Left colon (tissue), 2 donors: ENCODE measurements around the gene PIGH. TPM values are rescaled to one million over a fixed set of nuclear protein-coding genes. Genes with fewer than 3 reads are reported as not detected.

Source experiments
- ATAC-seq: fragments of 200-7000 bp; cut with Tn5 transposase; one replicate; pipeline ENCODE4 v1.9.1; 2020; ENCODE audit warnings: mild to moderate bottlenecking, moderate library complexity
- DNase-seq, 2 donors: peaks; one replicate each; pipeline ENCODE4 v3.0.0-alpha.2; 2020
- intact Hi-C, 2 donors: fragments of 100-400 bp; cut with DNase I in 1 of 2; cut with micrococcal nuclease in 1 of 2; formaldehyde crosslinking; loops; one replicate each; pipeline versions ENCODE4 v1.11.2 to v1.14.0; 2022; cut with DNase I, micrococcal nuclease
- total RNA-seq, 2 donors: library from RNA; stranded (reverse); fragmentation: NEBNext Ultra II Directional; extraction: Animal tissue kit (Norgen Biotek cat#: 25700); gene quantifications; one replicate each; pipeline ENCODE4 v1.2.1, GENCODE V29; 2021
- donor health status: DM: no; HTN: no; CAD: no.
- donor health status: DM: yes; HTN: yes; CAD: no.

PIGH gene
- total RNA-seq, 2 donors from 2014 or later = 14.0 to 14.3 TPM

DNA sequence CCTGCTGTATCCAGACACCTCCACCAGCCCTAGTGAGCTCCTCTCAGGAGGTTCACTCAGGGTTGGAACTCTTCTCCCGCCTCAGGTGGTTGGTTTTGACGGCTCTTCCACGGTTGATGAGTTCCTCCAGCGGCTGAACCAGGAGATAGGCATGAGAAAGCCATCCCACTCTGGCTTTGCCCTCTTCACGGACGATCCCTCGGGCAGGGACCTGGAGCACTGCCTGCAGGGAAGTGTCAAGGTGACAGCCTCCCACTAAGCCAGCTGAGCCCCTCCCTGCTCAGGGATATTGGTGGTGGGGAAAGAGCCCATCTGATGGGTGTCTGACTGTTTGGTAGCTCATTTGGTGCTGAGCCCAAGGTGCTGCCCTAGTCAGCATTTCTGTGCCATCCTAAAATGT, 20.4 kb downstream of the PIGH start:
- DNase-seq = no peak
- intact Hi-C loops = loop anchor here in 1 of 2 donors (10.0 kb wide), 1 partner anchor 125 kb away; the partner anchor contains the start of gene RDH12
- ATAC-seq = no peak

DNA sequence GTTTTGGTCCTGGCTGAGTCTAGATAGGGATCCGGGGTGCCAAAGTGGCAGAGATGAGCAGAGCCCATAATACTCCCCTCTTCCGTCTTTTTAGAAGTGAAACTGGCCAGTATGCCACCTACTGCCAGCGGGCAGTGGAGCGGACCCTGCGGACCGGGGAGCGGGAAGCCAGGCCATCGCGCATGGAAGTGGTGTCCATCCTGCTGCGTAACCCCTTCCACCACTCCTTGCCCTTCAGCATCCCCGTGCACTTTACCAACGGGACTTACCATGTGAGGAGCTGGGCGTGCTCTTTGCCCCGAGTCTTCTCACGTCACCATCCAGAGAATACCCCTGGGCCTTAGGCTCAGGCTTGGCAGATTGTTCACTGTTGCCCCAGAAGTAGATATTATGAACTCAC, 21.0 kb downstream of the PIGH start:
- ATAC-seq (no peak), DNase-seq (no peak)
- intact Hi-C loops = no loop called here

DNA sequence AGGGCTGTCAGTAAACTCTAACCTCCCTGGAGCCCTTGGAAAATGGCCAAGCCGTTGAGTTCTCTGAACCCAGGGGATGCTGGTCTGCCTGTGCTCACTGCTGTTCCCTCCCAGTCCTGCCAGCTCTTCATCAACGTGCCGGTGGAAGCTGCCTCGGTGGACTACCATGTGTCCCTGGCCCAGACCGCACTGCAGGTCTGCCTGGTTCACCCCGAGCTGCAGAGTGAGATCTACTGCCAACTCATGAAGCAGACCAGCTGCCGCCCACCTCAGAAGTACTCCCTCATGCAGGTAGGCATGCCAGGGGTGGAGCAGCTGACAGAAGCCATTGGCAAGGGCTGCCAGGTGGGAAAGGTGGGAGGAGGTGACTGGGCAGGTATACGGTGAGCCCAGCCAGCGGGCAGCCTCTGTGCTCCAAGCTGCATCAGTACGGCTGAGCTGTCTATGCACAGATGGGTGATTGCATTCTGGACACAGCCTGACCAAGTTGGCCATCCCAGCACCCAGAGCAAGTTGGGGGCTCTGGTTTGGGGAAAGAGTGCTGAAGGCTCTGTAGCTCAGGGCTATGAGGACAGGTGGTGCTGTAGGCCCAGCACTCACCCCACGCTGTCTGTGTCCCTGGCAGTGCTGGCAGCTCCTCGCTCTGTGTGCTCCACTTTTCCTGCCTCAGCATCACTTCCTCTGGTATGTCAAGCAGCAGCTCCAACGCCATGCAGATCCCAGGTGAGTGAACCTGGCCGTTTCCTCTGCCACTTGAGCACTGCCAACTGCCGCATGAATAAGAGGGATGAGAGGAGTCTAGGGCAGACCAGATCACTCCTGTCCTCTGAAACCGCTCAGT, 21.9 kb downstream of the PIGH start:
- DNase-seq = no peak
- ATAC-seq = no peak

DNA sequence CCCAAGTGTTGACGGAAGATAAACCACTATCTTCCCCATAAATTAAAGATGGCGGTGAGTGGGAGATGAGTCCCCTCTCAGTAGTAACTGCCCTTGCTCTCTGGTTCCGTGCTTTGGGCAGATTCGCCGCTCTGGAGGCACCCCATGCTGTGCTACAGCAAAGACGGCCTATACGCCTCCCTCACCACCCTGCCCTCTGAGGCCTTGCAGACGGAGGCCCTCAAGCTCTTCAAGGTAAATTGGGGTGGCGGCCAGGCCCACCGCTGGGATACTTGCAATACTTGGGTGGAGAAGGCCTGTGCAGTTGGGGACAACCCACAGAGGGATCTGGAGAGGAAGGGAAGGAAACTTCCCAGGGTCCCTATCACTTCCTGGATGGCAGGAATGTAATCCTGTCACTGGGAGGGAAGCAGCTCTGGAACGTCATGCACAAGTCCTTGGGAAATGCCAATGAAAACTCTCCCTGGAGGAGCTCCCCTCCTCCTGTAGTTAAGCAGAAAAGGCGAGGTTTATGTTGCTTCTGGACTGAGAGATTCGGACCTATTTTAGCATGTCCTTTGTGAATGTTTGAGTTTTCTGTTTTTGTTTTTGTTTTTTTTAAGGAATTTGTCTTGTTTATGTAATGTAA, 22.8 kb downstream of the PIGH start:
- intact Hi-C loops = no loop called here
- no peak for ATAC-seq
- no peak for DNase-seq

More for the DNA sequence above, 21.9 kb downstream of the PIGH start:
- intact Hi-C loops = no loop called here

DNA sequence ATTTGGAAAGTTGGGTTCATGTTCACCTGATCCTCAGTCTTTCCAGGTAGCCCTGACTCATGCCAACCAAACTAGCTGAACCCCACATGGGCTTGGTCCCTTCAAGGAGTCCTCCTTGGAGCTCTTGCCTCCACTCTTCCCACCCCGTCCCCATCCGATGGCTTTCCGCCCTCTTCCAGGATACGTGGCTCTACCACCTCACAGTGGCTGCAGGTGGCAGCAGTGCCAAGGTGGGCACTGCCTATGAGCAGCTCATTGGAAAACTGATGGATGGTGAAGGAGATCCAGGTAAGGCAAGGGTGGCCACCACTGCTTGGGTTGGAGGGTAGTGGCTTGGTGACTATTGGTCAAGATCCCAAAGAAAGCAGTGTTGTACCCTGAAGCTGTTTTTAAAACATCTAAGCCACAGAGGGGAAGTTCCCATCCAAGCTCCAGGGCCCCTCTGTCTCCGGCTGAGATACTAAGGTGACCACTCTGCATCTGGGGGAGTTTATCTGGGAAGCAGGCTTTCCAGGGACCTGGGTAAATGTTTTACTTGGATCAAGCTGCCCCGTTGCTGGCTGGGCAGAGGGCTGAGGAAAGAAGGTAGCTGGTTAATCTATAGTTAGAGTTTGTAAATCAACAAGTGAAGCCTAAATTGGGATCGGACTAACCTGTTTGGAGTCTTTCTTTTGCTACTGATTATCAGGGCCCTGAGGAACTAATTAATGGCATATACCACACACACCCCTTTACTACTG, 23.7 kb downstream of the PIGH start:
- intact Hi-C loops = no loop called here
- no peak for DNase-seq

DNA sequence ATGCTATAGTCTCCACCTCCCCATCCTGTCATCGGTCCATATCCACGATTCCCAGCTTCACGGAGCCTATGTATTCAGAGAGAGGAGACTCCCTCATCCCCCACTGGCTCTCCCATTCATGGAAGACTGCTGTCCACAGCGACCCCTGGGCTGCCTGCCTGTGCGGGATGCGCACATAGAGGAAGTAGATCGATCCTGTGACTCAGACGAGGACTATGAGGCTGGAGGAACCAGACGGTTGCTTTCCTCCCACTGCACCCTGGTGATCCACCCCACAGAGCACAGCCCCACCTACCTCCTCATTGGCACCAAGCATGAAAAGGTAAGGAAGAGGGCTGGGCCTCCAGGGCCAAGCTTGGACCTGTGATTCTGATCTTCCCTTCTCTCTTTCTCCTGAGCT, 24.4 kb downstream of the PIGH start:
- ATAC-seq = no peak
- intact Hi-C loops = no loop called here
- no peak for DNase-seq

More for the DNA sequence above, 23.7 kb downstream of the PIGH start:
- ATAC-seq = no peak

DNA sequence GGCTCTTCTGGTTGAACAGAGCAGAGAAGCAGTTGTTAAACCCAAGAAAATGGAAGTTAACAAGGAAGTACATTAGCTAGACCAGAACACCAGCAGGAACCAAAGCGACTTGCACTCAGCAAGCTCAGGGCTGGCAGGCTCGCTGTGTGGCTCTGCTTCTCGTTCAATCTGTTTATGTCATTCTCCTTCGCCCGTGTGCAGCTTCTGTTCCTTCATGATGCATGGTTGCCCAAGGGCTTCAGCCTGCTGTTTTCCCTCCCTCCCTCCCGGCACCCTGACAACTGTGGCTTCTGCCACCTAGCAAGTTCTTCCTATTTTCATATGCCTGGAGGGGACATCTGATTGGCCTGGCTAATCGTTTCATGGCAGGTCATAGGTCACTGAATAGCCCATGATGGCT, 25.3 kb downstream of the PIGH start:
- intact Hi-C loops = loop anchor here in 1 of 2 donors (5.0 kb wide), 1 partner anchor 48 kb away; no protein-coding TSS in a partner anchor
- no peak for DNase-seq
- ATAC-seq = no peak

DNA sequence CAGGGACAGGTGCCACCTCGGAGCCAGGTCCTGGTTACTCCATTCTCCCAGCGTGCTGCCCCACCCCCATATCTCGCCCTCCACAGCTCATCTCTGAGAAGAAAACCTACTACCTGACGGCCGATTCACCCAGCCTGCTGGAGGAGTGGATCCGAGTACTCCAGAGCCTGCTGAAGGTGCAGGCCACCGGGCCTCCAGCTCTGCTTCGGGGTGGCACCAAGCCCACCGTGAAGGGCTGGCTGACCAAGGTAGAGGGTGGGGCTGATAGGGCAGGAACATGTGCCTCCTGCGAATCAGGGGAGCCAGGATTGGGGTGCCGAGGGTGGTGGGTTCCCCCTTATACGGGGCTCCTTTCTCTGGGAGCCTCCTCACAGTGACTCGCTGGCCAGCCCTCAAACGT, 25.9 kb downstream of the PIGH start:
- intact Hi-C loops = loop anchor here in 1 of 2 donors (5.0 kb wide), 1 partner anchor 47 kb away; no protein-coding TSS in a partner anchor
- no peak for ATAC-seq
- no peak for DNase-seq

DNA sequence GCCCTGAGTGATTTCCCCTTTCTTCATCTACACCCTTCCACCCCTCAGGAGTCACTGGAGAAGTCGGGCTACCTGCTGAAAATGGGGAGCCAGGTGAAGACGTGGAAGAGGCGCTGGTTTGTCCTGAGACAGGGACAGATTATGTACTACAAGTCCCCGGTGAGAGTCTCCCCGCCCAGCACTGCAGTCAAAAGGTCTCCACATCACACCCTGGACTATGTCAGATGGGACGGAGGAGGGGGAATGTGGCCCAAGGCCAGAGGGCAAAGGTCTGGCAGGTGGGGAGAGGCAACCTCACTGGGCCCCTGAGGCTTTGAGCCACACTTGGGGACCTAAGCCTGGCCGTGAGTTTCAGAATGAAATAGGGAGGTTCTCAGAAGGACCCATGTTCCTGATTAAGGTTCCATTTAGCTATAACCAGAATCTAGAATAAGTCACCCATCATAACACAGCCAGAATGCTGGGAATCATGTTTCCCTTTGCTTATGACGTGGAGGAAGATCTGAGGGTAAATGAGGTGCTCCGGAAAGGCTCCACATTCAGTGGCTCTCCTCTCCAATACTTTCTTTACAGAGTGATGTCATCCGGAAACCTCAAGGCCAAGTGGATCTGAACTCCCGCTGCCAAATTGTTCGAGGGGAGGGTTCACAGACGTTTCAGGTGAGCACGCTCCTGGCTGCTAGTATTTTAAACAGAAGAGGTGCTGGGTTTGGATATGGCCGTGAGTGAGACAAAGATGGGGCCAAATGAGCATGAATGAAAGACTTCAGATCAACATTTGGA, 26.6 kb downstream of the PIGH start:
- intact Hi-C loops = loop anchor here in 1 of 2 donors (5.0 kb wide), 1 partner anchor 46 kb away; no protein-coding TSS in a partner anchor
- no peak for DNase-seq
- ATAC-seq = no peak

DNA sequence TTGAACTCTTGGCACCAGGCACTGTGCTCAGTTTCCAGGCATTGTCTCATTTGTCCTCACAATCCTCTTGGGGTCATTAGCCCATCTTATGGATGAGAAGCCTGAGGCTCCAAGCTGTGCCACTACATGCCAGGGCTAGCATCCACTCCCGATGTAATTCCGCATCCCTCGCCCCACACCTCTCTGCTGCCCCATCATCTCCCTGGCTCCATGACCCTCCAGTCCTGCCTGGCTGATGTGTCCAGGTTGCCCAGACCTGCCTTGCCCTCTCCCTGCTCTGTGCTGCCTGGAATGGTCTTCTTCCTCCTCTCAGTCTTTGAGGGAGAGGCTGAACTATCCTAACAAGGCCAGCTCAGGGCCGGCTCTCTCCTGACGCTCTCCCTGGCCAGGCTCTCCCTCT, 27.5 kb downstream of the PIGH start:
- intact Hi-C loops = loop anchor here in 1 of 2 donors (5.0 kb wide), 1 partner anchor 45 kb away; no protein-coding TSS in a partner anchor
- ATAC-seq = no peak
- DNase-seq = no peak

DNA sequence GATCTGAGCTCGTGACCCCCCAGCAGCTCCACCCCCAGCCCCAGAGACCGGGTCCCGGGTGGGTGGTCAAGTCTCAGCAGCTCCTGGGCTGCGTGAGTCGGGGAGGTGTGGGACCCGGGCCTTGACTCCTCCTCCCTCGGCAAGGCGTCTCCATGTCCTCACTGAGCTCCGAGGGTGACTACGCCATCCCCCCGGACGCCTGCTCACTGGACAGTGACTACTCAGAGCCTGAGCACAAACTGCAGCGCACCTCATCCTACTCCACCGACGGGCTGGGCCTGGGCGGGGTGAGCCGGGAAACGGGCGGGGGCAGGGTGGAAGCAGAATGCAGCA, 28.1 kb downstream of the PIGH start:
- DNase-seq = no peak
- ATAC-seq = peak; percentile 48
- intact Hi-C loops = loop anchor here in 1 of 2 donors (5.0 kb wide), 1 partner anchor 45 kb away; no protein-coding TSS in a partner anchor

DNA sequence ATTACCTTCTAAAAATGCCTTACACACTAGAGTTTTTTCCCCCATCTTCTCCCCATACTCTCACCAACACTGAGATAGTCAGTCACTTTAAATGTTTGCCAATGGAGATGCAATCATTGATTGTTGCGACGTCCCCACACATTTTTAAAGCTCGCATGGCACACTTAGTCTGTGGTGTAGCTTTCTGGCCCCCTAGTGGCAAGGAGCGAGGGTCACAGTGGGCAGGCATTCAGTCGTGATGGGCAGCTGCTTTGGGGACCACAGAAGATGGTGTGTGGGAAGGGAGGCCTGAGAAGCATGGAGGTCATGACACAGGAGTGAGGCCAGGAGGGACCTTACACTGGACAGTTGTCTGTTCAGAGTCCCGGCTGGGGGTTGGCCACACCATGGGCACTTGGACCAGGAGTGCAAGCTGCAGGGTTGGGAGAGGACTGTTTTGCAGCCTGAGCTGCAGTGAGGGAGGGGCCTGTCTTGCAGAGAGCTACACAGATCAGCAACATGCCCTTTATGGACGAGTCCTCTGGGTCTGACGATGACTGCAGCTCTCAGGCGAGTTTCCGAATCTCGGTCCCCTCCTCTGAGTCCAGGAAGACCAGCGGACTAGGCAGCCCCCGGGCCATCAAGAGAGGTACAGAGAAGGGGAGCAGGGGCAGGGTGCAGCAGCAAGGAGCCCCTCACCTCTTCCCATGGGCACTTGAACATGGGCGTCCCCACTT, 28.6 kb downstream of the PIGH start:
- ATAC-seq = peak; percentile 76
- intact Hi-C loops = loop anchor here in 1 of 2 donors (5.0 kb wide), 1 partner anchor 44 kb away; no protein-coding TSS in a partner anchor

DNA sequence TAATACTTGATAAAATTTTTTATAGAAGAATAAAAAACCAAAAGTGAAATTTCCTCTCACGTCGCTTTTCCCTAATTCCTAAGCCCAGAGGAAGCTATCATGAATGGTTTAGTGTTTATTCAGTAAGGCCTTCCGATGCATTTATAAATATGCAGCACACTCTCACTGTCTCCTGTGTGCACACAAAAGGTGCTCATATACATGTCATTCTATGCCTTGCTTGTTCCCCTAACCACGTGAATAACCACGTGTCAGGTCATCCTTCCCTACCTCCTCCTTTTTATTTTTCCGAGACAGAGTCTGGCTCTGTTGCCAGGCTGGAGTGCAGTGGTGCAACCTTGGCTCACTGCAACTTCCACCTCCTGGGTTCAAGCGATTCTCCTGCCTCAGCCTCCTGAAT, 29.6 kb downstream of the PIGH start:
- ATAC-seq = no peak
- no peak for DNase-seq
- intact Hi-C loops = loop anchor here in 1 of 2 donors (5.0 kb wide), 1 partner anchor 43 kb away; no protein-coding TSS in a partner anchor

More for the DNA sequence above, 28.6 kb downstream of the PIGH start:
- DNase-seq = peak; percentile 40 to 77

DNA sequence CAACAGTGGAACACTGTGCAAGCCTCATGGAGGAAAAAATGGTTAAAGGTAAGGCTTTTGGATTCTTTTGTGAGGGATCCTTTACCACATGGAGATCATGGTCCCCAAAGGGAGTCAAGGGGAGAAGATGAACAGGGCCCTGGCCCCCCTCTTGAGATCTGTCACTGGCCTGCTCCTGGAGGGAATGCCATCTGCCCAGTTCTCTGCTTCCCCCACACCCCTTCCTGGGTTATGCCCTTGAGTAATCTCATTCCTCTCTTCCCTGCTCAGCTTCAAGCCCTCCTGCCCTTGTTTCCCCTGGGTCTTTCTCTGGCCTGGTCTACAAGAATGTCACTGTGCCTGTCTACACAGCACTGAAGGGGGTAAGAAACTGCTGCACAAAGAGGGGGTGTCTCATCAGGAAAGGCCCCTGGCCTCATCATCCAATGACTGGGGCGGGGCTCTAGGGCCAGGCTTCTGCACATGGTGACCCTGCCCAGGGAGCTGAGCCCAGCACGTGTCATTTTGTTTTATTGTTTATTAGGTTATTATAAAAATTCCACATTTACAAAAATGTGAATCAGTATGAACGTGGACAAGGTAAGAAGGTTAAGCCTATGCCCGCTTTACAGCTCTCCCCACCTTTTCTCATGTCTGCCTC, 30.3 kb downstream of the PIGH start:
- intact Hi-C loops = loop anchor here in 1 of 2 donors (2.0 to 5.0 kb wide), 2 partner anchors 42 to 139 kb away; no protein-coding TSS in a partner anchor
- ATAC-seq (no peak), DNase-seq (no peak)

DNA sequence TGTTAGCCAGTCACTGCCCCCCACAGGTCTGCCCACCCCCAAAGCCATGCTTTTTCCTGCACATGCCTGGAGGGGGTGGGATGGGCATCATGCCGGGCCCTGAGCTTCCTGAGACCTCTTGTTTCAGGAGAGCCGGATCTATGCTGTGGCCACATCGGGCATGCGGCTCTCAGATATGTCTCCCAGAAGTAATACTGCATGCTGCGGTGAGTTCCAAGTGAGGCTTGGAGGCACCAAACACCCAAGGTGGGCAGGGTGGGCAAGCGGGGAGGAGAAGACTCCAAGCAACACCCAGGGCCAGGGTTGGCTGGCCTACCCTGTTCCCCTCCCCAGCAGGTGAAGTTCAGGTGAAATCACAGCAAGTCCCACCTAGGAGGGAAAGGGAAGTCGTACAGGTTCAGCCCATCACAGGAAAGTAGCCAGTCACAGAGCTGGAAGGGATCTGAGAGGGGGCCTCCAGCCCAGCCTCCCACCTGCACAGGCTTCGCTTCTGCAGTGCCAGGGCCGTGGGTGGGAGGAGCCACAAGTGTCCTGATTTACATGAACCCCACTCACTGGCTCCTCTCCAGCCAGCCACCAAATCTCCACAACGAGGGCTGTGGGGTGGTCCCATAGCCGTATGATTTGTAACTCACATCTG, 30.9 kb downstream of the PIGH start:
- intact Hi-C loops = loop anchor here in 1 of 2 donors (2.0 kb wide), 1 partner anchor 138 kb away; no protein-coding TSS in a partner anchor
- ATAC-seq = no peak
- no peak for DNase-seq

DNA sequence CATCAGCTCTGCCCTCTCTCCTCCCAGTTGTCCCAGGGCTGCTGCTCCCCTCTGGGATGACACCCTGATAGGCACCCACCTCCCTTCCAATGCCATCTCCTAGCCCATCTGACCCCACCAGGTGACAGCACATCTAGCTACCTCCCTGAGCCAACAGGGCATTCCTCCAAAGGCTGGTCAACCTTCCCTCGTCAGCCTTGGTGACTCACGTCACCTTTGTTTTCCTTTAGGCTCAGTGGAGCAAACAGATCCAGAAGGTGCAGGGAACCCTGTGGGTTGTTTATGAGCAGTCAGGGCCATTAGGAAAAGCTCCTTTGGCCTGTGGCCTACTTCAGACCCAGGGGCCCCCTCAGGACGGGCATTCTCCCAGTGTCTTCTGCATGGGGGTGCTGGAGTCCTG, 32.4 kb downstream of the PIGH start:
- intact Hi-C loops = loop anchor here in 1 of 2 donors (2.0 kb wide), 1 partner anchor 137 kb away; no protein-coding TSS in a partner anchor
- DNase-seq (no peak), ATAC-seq (no peak)

DNA sequence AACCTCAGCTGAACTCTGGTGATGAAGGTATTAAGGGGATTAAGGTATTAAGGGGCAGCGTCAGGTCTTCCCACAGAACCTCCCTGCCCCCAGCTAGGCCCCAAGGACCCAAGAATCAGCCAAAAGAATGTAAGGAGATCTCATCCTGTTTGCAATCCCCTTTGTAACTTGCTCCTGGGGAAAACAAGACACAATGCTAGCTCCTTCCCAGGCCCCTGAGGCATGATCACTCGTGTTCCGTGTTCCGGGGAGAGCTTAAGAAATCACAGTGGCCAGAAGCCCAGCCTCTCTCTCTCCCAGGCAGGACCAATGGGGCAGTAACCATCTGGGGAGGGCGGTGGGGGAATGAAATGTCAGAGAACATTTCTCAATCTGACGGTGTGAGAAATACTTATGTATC, 33.2 kb downstream of the PIGH start:
- no peak for ATAC-seq
- DNase-seq = no peak
- intact Hi-C loops = no loop called here
